ENCODE results near the gene TIAM2. TPM values are rescaled to one million over a fixed set of nuclear protein-coding genes. Genes with fewer than 3 reads are reported as not detected.
A peak's percentile ranks its signal among the peaks of the same experiment; 100 is the strongest.

Gene TIAM2
- total and polyA plus RNA-seq, 2 donors (not counting 3 experiments of a cell fraction or from before 2014, with no cell fraction given), result 9.6 to 18.5 TPM

- BruUV-seq (replicated peaks), result no TSS peak
- Histone ChIP-seq H3K4me3 (replicated peaks in 1 of 3; ENCODE audit: insufficient read depth in 1 of 3, low read depth in 1 of 3, low read length in 3 of 3) (no peak overlapping the region), H3K4me2 (ENCODE audit: insufficient read depth, low read length) (no peak overlapping the region), H3K4me1 (ENCODE audit: control insufficient read depth, extremely low read depth, insufficient read depth, low read length) (no peaks in the 10 kb centered on the region), H3K36me3 (ENCODE audit: control insufficient read depth in 2 of 2, extremely low read depth in 1 of 2, insufficient read depth in 2 of 2, low read length in 2 of 2) (peaks cover 3% of the 10 kb centered on the region in 2 experiments), H3K27me3 (ENCODE audit: control insufficient read depth in 2 of 2, insufficient read depth in 2 of 2, low read length in 2 of 2) (no peaks in the 10 kb centered on the region), H3K27ac (ENCODE audit: insufficient read depth, low read depth, low read length) (no peak overlapping the region), H3K9me1 (replicated peaks; ENCODE audit: control insufficient read depth, extremely low read depth, insufficient read depth, low read length) (no peaks in the 10 kb centered on the region), H3K79me2 (ENCODE audit: control insufficient read depth, insufficient read depth, low read length) (no peaks in the 10 kb centered on the region), H3K9me3 (replicated peaks; ENCODE audit: control insufficient read depth, insufficient read depth, low read length) (no peaks in the 10 kb centered on the region), H4K20me1 (replicated peaks; ENCODE audit: control insufficient read depth, extremely low read depth, insufficient read depth, low read length) (no peaks in the 10 kb centered on the region), H3K9ac (replicated peaks; ENCODE audit: extremely low read depth, insufficient read depth, low read length) (no peak overlapping the region), H2AFZ (ENCODE audit: low read depth, low read length) (no peak overlapping the region)
- dilution Hi-C loops (cut with MboI; ENCODE audit: extremely low pct_ligation_motif_present, low sequenced_read_pairs) (no loop called here), intact Hi-C loops (cut with micrococcal nuclease) (loop anchor here (5.0 kb wide), 2 partner anchors 249 to 379 kb away; partner anchors contain the start of gene TIAM2)
- ChIA-PET CTCF (interaction anchor here (1.2 to 9.5 kb wide), 5 partner anchors 10 to 570 kb away, joined by 3 to 292 read pairs (median 5); no protein-coding TSS in a partner anchor), POLR2A (interaction anchor here (0.6 to 0.7 kb wide), 2 partner anchors 21 to 37 kb away, joined by 3 read pairs; no protein-coding TSS in a partner anchor)
- DNase-seq (ENCODE audit: low read depth, low spot score), result no peak
- TF ChIP-seq FOS (IDR thresholded peaks at IDR 0.05; ENCODE audit: borderline replicate concordance, insufficient read depth, low read length) (no peak), MYC (IDR thresholded peaks at IDR 0.05; ENCODE audit: low read depth, low read length) (no peak), EZH2 (IDR thresholded peaks at IDR 0.05; ENCODE audit: borderline replicate concordance, low read depth, low read length, severe bottlenecking) (no peak), POLR2AphosphoS5 (IDR thresholded peaks at IDR 0.05; ENCODE audit: insufficient read depth, low read depth, low read length) (no peak), CTCF (IDR thresholded peaks at IDR 0.05; ENCODE audit: extremely low read depth in 1 of 2, insufficient read depth in 1 of 2, low read depth in 1 of 2, low read length in 2 of 2) (no peak), GATA2 (IDR thresholded peaks at IDR 0.05; ENCODE audit: insufficient read depth, insufficient read length, low read depth, low read length) (no peak), JUN (IDR thresholded peaks at IDR 0.05; ENCODE audit: borderline replicate concordance, insufficient read depth, insufficient read length, low read depth) (no peak), POLR2A (IDR thresholded peaks at IDR 0.05; ENCODE audit: low read depth, low read length) (no peak), MAX (IDR thresholded peaks at IDR 0.05; ENCODE audit: insufficient read depth, insufficient read length) (no peak)
- FAIRE-seq, result peak; percentile 38
Observed at GRCh38 chr6:155245831-155246230, 250.7 kb downstream of the TIAM2 start.

Measured in endothelial cell of umbilical vein (primary cell).